C4-2B (cell line): Measurements from ENCODE around the gene WDR90.

Experiments used
- H3K27ac ChIP-seq: fragments of 450-650 bp; 2 replicates; pipeline ENCODE4 v1.5.1; 2017
- CTCF ChIP-seq: fragments of 450-650 bp; conservative IDR thresholded peaks from 2 replicates; pipeline ENCODE4 v1.5.1; 2017; ENCODE audit warnings: mild to moderate bottlenecking
- ZFX ChIP-seq: fragments of 450-650 bp; IDR thresholded peaks from 2 replicates; pipeline ENCODE4 v1.6.1; 2017

WDR90 gene

GRCh38 chr16:649631-650030 lies 466 bp downstream of the WDR90 start:
- TF ChIP-seq CTCF: no peak
- TF ChIP-seq ZFX: no peak
- peak overlapping the region; percentile 99 for H3K27ac ChIP-seq

GRCh38 chr16:651844-652243 lies 2.7 kb downstream of the WDR90 start:
- no peak overlapping the region for H3K27ac ChIP-seq
- TF ChIP-seq CTCF: no peak

- no peak overlapping the region for H3K27ac ChIP-seq
- TF ChIP-seq ZFX: no peak
These were observed 3.5 kb downstream of the WDR90 start for GRCh38 chr16:652454-653305.

- H3K27ac ChIP-seq: no peak overlapping the region
- no peak for TF ChIP-seq ZFX
These were observed 4.9 kb downstream of the WDR90 start for GRCh38 chr16:654034-654433.

GRCh38 chr16:657487-657886 lies 8.3 kb downstream of the WDR90 start:
- no peak for TF ChIP-seq CTCF
- TF ChIP-seq ZFX: no peak
- no peak overlapping the region for H3K27ac ChIP-seq

GRCh38 chr16:658679-659571 lies 9.8 kb downstream of the WDR90 start:
- no peak overlapping the region for H3K27ac ChIP-seq
- TF ChIP-seq ZFX (no peak), CTCF (no peak; the same call in 1 of the 2 replicates)

GRCh38 chr16:659618-660017 lies 10.5 kb downstream of the WDR90 start:
- no peak overlapping the region; the same call in 1 of the 2 replicates for H3K27ac ChIP-seq
- TF ChIP-seq ZFX (no peak), CTCF (no peak)

- TF ChIP-seq ZFX (no peak), CTCF (no peak)
- H3K27ac ChIP-seq: peak overlapping the region; percentile 47
These were observed 10.9 kb downstream of the WDR90 start for GRCh38 chr16:660132-660458.
